ENCODE data around the gene USP53.

GRCh38 chr4:119170195-119170594 is 42.3 kb upstream of the USP53 start:
- TF ChIP-seq CTCF (IDR thresholded peaks at IDR 0.05) (no peak), POLR2A (IDR thresholded peaks at IDR 0.05) (no peak)
